HEK293T (cell line): ENCODE measurements around the gene ACTN4.
"Not testable (repeated sequence)": the region's sequence is repeated elsewhere in the genome, so short reads cannot be mapped to it uniquely, and the experiment has no call there.

ENCODE experiments used
- CTCF ChIA-PET: fragments of 350-600 bp; formaldehyde crosslinking; extraction: SDS; loops from one replicate; lab custom pipeline; 2021; ENCODE audit warnings: antibody characterized with exemption, inconsistent platforms; lab: Yijun Ruan, JAX
- POLR2A ChIA-PET: fragments of 350-600 bp; formaldehyde crosslinking; extraction: SDS; loops from one replicate; lab custom pipeline; 2020; ENCODE audit warnings: antibody characterized with exemption, inconsistent platforms; lab: Yijun Ruan, JAX
- DNase-seq: peaks from one replicate; pipeline ENCODE4 v3.0.0; 2012; ENCODE audit warnings: mixed read lengths; ENCODE audit errors: extremely low spot score
- ARNT ChIP-seq: fragments of 450-650 bp; IDR thresholded peaks from 2 replicates; pipeline ENCODE4 v1.6.1; 2017; ENCODE audit warnings: mild to moderate bottlenecking
- BHLHE40 ChIP-seq: fragments of 450-650 bp; IDR thresholded peaks from 2 replicates; pipeline ENCODE4 v1.6.1; 2016; ENCODE audit warnings: mild to moderate bottlenecking, moderate library complexity, borderline replicate concordance
- CTBP1 ChIP-seq: fragments of 450-650 bp; IDR thresholded peaks from 2 replicates; pipeline ENCODE4 v1.6.1; 2016; ENCODE audit warnings: borderline replicate concordance
- ELF4 ChIP-seq: fragments of 450-650 bp; IDR thresholded peaks from 2 replicates; pipeline ENCODE4 v1.6.1; 2017; ENCODE audit warnings: antibody characterized with exemption
- FOXA1 ChIP-seq: fragments of 450-650 bp; IDR thresholded peaks from 2 replicates; pipeline ENCODE4 v1.6.1; 2016; ENCODE audit warnings: mild to moderate bottlenecking
- FOXK2 ChIP-seq: fragments of 450-650 bp; IDR thresholded peaks from 2 replicates; pipeline ENCODE4 v1.6.1; 2016; ENCODE audit warnings: mild to moderate bottlenecking
- FOXM1 ChIP-seq: fragments of 450-650 bp; IDR thresholded peaks from 2 replicates; pipeline ENCODE4 v1.6.1; 2017; ENCODE audit warnings: mild to moderate bottlenecking, borderline replicate concordance
- HDGF ChIP-seq: fragments of 450-650 bp; IDR thresholded peaks from 2 replicates; pipeline ENCODE4 v1.6.1; 2017; ENCODE audit warnings: antibody characterized with exemption, borderline replicate concordance
- L3MBTL2 ChIP-seq: fragments of 450-650 bp; conservative IDR thresholded peaks from 2 replicates; pipeline ENCODE4 v1.6.1; 2016; ENCODE audit warnings: mild to moderate bottlenecking
- LEF1 ChIP-seq: fragments of 450-650 bp; IDR thresholded peaks from 2 replicates; pipeline ENCODE4 v1.6.1; 2017; ENCODE audit warnings: mild to moderate bottlenecking, borderline replicate concordance
- NFRKB ChIP-seq: fragments of 450-650 bp; IDR thresholded peaks from 2 replicates; pipeline ENCODE4 v1.6.1; 2016; ENCODE audit warnings: mild to moderate bottlenecking, moderate library complexity
- SP1 ChIP-seq: fragments of 450-650 bp; IDR thresholded peaks from 2 replicates; pipeline ENCODE4 v1.6.1; 2017
- SUZ12 ChIP-seq: fragments of 450-650 bp; IDR thresholded peaks from 2 replicates; pipeline ENCODE4 v1.6.1; 2016; ENCODE audit warnings: mild to moderate bottlenecking
- TARDBP ChIP-seq: fragments of 450-650 bp; IDR thresholded peaks from 2 replicates; pipeline ENCODE4 v1.6.1; 2016
- ZNF384 ChIP-seq: fragments of 450-650 bp; IDR thresholded peaks from 2 replicates; pipeline ENCODE4 v1.6.1; 2016
- TF ChIP-seq, protein P1 (sequence below): fragments of 450-650 bp; IDR thresholded peaks from 2 replicates; pipeline ENCODE4 v1.6.1; 2016

ACTN4 gene

DNA sequence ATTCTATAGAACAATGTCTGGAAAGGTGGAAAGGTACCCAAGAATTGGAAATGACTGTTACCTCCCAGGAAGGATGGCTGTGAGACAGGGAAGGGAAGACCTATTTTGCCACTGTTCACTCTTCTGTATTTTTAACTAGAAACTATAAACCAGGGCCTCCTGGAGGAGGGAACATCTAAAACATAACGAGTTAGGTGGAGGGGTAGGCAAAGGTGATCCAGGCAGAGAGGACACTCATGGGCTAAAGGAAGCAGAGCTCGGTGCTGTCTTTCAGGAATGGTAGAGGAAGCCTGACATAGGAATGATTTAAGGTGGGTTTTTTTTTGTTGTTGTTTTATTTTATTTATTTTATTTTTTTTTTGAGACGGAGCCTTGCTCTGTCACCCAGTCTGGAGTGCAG lies 22.6 kb upstream of the ACTN4 start:
- ChIA-PET CTCF (no interaction called here), POLR2A (no interaction called here)
- DNase-seq, result no peak
- TF ChIP-seq HDGF (no peak), FOXK2 (no peak), FOXM1 (no peak), SP1 (no peak), ZNF384 (no peak)

DNA sequence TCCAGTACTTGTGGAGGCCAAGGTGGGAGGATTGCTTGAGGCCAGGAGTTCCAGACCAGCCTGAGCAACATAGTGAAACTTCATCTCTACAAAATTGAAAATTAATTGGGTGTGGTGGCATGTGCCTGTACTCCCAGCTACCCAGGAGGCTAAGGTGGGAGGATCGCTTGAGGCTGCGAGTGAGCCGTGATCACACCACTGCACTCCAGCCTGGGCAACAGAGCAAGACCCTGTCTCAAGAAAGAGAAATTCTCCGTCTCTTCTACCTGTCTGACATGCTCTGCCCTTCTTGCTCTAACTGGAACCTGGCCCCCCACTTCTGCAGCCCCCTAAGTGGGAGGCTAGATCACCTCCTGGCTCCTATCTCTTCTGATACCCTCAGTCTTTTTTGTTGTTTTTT lies 21.0 kb upstream of the ACTN4 start:
- CTCF ChIA-PET, result no interaction called here
- DNase-seq, result no peak
- POLR2A ChIA-PET, result interaction anchor here (1.1 kb wide), 1 partner anchor 115 kb away, joined by 3 read pairs; no protein-coding TSS in a partner anchor
- TF ChIP-seq LEF1 (no peak), FOXM1 (no peak), L3MBTL2 (no peak)
- TF ChIP-seq, protein P1, sequence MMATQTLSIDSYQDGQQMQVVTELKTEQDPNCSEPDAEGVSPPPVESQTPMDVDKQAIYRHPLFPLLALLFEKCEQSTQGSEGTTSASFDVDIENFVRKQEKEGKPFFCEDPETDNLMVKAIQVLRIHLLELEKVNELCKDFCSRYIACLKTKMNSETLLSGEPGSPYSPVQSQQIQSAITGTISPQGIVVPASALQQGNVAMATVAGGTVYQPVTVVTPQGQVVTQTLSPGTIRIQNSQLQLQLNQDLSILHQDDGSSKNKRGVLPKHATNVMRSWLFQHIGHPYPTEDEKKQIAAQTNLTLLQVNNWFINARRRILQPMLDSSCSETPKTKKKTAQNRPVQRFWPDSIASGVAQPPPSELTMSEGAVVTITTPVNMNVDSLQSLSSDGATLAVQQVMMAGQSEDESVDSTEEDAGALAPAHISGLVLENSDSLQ, result no peak

DNA sequence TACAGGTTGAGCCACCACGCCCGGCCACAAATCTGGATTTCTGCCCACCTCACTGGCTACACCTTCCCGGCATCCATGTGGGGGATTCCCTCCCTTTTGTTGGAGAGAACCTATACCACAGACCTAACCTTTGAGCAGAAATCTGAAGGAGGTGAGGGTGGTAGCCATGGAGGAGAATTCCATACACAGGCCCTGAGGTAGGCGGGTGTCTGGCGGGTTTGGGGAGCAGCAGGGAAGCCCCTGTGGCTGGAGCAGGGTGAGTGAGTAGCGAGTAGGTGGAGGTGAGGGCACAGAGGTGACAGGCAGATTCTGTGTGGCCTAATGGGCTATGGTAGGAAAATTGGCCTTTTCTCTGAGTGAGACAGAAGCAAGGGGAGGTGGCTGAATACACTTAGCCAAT lies 17.9 kb upstream of the ACTN4 start:
- no peak for DNase-seq
- POLR2A ChIA-PET, result interaction anchor here (2.5 kb wide), 1 partner anchor 11 kb away, joined by 10 read pairs; the partner anchor contains the start of gene EIF3K
- CTCF ChIA-PET, result no interaction called here
- TF ChIP-seq LEF1 (no peak), FOXK2 (no peak), FOXM1 (no peak), SP1 (no peak)

DNA sequence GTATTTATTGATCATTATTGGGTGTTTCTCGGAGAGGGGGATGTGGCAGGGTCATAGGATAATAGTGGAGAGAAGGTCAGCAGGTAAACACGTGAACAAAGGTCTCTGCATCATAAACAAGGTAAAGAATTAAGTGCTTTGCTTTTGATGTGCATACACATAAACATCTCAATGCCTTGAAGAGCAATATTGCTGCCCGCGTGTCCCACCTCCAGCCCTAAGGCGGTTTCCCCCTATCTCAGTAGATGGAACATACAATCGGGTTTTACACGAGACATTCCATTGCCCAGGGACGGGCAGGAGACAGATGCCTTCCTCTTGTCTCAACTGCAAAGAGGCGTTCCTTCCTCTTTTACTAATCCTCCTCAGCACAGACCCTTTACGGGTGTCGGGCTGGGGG lies 16.1 kb upstream of the ACTN4 start:
- DNase-seq, POLR2A ChIA-PET, CTCF ChIA-PET: not testable (repeated sequence)

DNA sequence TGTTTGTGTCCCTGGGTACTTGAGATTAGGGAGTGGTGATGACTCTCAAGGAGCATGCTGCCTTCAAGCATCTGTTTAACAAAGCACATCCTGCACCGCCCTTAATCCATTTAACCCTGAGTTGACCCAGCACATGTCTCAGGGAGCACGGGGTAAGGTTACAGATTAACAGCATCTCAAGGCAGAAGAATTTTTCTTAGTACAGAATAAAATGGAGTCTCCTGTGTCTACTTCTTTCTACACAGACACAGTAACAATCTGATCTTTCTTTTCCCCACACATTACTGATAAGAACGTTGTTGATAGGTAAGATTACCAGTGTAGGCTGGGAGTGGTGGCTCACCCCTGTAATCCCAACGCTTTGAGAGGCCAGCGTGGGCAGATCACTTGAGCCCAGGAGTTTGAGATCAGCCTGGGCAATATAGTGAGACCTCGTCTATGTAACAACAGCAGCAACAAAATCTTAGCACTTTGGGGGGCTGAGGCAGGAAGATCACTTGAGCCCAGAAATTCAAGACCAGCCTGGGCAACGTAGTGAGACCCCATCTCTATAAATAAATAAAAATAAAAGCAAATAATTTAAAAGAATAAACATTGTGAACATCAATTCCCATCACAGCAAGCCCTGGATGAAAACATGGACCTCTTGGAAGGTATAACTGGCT lies 15.5 kb upstream of the ACTN4 start:
- POLR2A ChIA-PET, result interaction anchor here (2.0 kb wide), 1 partner anchor 88 kb away, joined by 5 read pairs; no protein-coding TSS in a partner anchor
- not testable (repeated sequence) for DNase-seq
- CTCF ChIA-PET, result interaction anchor here (0.6 kb wide), 1 partner anchor 162 kb away, joined by 6 read pairs; no protein-coding TSS in a partner anchor

DNA sequence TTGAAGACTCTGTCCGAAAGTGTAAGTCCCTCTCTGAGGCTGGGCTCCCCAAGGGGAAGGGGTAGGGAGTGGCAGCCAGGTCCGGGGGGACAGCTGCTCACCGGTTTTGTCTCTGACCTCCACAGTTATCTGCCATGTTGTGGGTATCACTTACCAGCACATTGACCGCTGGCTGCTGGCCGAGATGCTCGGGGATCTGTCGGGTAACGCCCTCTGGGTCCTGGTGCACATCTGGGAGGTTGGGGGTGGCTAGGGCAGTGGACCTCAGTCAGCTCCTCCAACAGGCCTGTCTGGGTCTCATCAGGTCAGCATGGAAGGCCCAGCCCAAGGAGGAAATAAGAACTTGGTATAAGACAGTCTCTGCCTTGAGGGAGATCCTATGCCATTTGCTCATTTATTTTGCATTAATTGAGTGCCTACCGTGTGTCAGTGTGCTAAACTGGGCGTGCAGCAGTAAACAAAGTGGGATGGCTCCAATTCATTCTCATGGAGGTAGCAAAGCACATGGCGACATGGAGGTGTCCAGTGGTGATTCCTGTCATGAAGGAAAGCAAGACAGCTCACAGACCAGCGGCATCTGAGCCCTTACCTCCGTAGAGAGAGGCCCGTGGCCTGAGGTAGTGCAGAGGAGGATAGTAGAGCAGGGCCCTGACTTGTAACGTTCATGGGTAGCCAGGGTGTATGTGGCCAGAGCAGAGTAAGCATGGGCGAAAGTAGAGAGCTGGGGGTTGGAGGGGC lies 14.8 kb upstream of the ACTN4 start:
- DNase-seq, result no peak
- ChIA-PET POLR2A (interaction anchor here (2.0 kb wide), 1 partner anchor 89 kb away, joined by 5 read pairs; no protein-coding TSS in a partner anchor), CTCF (interaction anchor here (0.6 to 2.3 kb wide), 2 partner anchors 14 to 163 kb away, joined by 6 to 19 read pairs; partner anchors contain the start of gene ACTN4)
- no peak for TF ChIP-seq HDGF

DNA sequence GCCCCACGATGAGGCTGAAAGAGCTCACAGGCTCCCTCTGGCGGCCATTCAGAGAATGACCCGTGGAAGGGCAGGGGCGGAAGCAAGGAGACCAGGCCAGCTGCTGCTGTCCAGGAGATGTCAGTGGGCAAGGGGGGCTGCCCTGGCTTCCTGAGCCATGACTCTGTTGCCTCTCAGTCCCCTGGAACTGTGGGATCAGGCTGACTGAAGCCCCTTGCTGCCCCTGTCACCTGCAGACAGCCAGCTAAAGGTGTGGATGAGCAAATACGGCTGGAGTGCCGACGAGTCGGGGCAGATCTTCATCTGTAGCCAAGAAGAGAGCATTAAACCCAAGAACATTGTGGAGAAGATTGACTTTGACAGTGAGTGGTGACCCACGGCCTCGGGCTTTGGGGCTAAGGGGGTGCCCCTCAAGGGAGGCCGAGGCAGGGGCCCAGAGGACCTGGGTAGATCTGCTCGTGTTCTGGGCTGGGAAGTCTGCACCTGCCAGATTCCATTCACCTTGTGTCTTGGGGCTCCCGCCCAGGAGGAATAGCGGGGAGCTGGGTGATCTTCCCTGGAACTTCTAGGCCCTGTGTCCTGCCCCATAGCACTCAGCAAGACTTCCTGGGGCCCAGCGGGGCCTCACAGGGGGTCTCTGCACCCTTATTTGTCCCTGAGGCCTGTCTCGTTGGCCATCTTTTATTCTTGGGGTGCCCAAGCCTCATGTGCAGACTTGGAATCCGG lies 12.5 kb upstream of the ACTN4 start:
- TF ChIP-seq LEF1, result no peak
- no peak for TF ChIP-seq FOXM1
- TF ChIP-seq SP1, result no peak
- TF ChIP-seq BHLHE40, result no peak
- no peak for TF ChIP-seq ARNT
- TF ChIP-seq SUZ12, result no peak
- TF ChIP-seq CTBP1, result no peak
- no peak for TF ChIP-seq ZNF384
- TF ChIP-seq FOXK2, result no peak
- TF ChIP-seq L3MBTL2, result no peak
- no peak for TF ChIP-seq FOXA1
- no peak for TF ChIP-seq TARDBP
- TF ChIP-seq, protein P1, result no peak
- no peak for TF ChIP-seq NFRKB
- TF ChIP-seq HDGF, result no peak
- no peak for TF ChIP-seq ELF4
- CTCF ChIA-PET, result interaction anchor here (0.6 to 2.3 kb wide), 12 partner anchors 9 to 409 kb away, joined by 3 to 19 read pairs (median 4); partner anchors contain the start of genes ACTN4, EIF3K and FAM98C
- POLR2A ChIA-PET, result interaction anchor here (1.0 to 1.8 kb wide), 4 partner anchors 12 to 232 kb away, joined by 3 to 10 read pairs (median 6); partner anchors contain the start of genes ACTN4, EIF3K and FAM98C
- peak; percentile 78 for DNase-seq
